Dermis microvascular lymphatic vessel endothelial cell (primary cell): ENCODE results near the gene PRR36. TPM values are rescaled to one million over a fixed set of nuclear protein-coding genes. Genes with fewer than 3 reads are reported as not detected.
A peak's percentile ranks its signal among the peaks of the same experiment; 100 is the strongest.

Experiments
- DNase-seq, 2 donors: peaks; one replicate each; pipeline versions ENCODE4 v3.0.0 to v3.0.0-alpha.2; 2010; ENCODE audit warnings: low read depth in 2 of 2
- total RNA-seq: library from RNA; depleted of rRNA; stranded (reverse); fragments of >200 nt; gene quantifications from 2 replicates; pipeline ENCODE4 v1.2.1, GENCODE V29; 2014

PRR36 gene
- total RNA-seq, 1 donor from 2014 or later: not detected

DNA sequence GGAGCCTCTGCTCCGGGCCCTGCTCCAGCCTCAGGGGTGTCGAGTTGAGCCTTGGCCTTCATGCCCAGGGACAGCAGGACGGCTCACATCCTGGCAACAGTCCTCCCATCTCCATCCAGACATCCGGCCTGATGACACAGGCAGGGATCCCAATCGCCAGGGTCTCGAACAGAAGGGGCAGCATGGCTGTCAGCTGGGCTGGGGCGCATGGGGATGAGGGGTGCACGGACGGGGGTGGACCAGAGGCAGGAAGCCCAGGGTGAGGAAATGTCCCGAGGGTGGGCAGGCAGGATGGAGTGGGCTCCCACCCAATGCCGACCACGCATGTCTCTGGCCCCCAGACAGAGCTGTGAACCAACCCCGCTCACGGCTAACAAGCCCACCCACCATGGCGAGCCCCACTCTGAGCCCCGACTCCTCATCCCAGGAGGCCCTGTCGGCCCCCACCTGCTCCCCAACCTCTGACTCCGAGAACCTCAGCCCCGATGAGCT is 28.0 kb downstream of the PRR36 start:
- no peak for DNase-seq

GRCh38 chr19:7845390-7846154 is 28.6 kb downstream of the PRR36 start:
- DNase-seq: no peak

- no peak for DNase-seq
Measured at GRCh38 chr19:7844951-7845350, 29.2 kb downstream of the PRR36 start.

DNA sequence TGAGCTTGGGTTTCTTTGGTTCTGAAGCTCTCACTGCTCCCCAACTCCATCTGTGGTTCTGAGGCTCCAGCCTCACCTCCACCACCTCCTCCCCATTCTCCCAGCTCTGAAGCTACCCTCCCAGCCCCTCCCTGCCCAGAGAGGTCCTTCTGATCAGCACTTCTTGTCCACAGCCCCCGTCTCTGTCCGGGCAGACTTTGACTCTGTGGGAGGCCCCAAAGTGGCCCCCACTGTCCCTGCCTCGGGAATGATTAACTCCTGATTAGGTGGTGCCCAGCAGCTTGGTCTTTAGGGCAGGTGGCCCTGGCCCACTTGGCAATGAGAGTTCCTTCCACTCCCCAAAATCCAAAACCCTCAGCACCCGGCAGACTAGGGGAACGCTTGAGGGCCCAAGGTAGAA is 29.8 kb downstream of the PRR36 start:
- DNase-seq: no peak

- no peak for DNase-seq
Measured at GRCh38 chr19:7843521-7843920, 30.7 kb downstream of the PRR36 start.

DNA sequence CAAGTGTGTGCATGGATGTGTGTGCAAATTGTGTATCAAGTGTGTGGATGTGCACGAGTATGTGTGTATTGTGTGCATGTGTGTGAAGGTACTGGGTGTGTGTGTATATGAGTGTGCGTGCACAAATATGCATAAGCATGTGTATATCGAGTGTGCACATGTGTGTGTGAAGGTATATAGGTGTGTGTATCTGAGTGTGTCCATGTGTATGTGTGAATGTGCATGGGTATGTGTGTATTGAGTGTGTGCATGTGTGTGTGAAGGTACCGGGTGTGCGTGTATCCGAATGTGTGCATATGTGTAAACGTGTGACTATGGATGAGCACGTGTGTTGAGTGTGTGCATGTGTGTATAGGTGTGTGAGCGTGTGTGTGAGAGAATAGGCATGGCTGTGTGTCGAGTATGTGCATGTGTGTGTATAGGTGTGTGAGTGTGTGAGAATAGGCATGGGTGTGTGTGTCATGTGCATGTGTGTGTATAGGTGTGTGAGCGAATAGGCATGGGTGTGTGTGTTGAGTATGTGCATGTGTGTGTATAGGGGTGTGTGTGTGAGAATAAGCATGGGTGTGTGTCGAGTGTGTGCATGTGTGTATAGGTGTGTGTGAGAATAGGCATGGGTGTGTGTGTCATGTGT is 31.4 kb downstream of the PRR36 start:
- DNase-seq: no peak

DNA sequence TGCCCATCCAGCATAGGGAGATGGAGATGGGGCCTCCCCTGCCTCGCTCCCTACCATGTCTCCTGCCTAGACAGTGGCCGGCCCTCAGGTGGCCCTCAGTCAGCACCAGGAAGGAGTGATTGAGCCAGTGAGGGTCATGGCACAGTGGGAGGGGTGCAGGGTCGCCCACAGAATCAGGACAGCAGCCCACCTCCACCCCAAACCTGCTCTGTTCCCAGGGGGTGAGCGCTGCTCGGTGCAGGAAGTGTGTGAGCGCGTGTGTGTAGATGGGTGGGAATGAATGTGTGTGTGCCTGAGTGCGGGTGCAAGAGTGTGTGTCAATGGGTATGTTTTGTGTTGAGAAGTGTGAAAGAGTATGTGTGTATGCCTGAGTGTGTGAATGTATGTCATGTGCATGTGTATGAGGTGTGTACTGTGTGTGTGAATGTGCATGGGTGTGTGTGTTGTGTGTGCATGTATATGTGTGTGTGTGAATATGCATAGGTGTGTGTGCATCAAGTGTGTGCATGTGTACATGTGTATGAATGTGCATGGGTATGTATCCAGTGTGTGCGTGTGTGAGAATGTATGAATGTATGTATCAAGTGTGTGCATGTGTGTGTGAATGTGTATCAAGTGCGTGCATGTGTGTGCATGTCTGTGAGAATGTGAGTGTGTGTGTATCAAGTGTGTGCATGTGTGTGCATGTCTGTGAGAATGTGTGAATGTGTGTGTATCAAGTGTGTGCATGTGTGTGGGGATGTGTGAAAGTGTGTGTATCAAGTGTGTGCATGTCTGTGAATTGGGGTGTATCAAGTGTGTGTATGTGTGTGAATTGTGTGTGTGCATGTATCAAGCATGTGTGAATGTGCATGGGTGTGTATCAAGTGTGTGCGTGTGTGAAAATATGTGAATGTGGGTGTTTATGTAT is 32.2 kb downstream of the PRR36 start:
- DNase-seq: no peak

DNA sequence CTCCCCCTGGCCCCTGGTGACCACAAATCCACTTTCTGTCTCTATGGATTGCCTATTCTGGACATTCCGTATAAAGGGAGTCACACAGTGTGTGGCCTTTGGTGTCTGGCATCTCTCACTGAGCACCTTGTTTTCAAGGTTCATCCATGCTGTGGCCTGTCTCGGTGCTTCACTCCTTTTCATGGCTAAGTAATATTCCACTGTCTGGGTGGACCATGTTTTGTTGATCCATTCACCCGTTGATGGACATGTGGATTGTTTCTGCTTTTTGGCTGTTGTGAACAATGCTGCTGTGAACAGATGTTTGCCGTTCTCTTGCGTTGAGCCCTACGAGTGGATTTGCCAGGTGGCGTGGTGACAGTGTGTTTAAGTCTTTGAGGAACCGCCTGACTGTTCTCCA is 33.6 kb downstream of the PRR36 start:
- DNase-seq: no peak

DNA sequence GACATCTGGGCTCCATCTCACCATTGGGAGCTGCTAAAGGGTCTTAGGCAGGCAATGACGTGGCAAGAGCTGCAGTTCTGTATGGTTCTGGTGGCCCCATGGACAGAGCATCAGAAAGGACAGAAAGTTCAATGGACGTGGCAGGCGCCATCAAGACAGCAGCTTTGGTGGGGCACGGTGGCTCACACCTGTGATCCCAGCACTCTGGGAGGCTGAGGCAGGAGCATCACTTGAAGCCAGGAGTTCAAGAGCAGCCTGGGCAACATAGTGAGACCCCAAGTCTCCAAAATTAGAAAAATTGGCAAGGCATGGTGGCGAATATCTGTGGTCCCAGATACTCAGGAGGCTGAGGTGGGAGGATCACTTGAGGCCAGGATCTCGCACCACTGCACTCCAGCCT is 34.7 kb downstream of the PRR36 start:
- no peak for DNase-seq

- DNase-seq: no peak
Measured at GRCh38 chr19:7833225-7834099, 40.7 kb downstream of the PRR36 start.

GRCh38 chr19:7832781-7833180 is 41.4 kb downstream of the PRR36 start:
- DNase-seq: peak in 1 of 2 donors; percentile 30

- no peak for DNase-seq
Measured at GRCh38 chr19:7832009-7832408, 42.2 kb downstream of the PRR36 start.

GRCh38 chr19:7831452-7831851 is 42.7 kb downstream of the PRR36 start:
- peak in 1 of 2 donors; percentile 36 for DNase-seq

GRCh38 chr19:7830823-7831222 is 43.4 kb downstream of the PRR36 start:
- no peak for DNase-seq

DNA sequence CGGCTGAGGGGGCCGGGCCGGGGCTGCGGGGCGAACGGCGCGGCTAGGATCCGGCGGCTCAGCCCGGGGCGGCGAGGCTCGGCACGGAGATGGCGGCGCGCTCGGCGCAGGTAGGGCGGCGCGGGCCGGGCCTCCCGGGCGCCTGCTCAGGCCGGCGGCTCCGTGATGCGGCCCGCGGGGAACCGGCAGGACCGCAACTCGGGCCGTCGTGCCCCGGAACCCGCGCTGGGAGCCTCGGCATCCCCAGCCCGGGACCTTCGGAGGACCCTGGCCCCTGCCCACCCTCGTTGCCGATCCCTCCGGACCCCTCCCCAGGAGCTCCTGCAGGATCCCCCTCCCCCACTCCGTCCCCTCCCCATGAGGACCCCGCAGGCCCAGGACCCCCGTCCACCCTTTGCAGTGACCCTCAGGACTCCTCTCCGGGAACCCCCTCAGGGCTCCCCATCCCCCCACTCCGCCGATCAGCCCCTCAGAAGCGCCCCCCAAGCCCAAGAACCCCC is 43.9 kb downstream of the PRR36 start:
- no peak for DNase-seq

GRCh38 chr19:7829561-7830271 is 44.5 kb downstream of the PRR36 start, which contains the start of gene EVI5L:
EVI5L (plus strand) TSS chr19:7830218; CDS start chr19:7846543, 16,325 bp downstream.
- peak; percentile 100 for DNase-seq

GRCh38 chr19:7829166-7829520 is 45.0 kb downstream of the PRR36 start:
- no peak for DNase-seq

DNA sequence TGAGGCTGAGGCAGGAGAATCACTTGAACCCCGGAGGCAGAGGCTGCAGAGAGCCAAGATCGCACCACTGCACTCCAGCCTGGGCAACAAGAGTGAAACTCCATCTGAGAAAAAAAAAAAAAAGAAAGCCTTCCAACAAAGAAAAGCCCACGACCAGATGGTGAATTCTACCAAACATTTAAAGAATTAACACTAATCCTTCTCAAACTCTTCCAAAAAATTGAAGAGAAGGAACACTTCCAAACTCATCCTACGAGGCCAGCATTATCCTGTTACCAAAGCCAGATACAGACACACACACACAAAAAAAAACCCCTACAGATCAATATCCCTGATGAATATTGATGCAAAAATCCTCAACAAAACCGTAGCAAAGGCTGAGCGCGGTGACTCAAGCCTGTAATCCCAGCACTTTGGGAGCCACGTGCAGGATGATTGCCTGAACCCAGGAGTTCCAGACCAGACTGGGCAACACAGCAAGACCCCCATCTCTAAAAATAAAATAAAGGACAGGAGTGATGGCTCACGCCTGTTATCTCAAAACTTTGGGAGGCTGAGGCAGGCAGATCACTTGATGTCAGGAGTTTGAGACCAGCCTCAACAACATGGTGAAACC is 50.4 kb downstream of the PRR36 start:
- DNase-seq: no peak

DNA sequence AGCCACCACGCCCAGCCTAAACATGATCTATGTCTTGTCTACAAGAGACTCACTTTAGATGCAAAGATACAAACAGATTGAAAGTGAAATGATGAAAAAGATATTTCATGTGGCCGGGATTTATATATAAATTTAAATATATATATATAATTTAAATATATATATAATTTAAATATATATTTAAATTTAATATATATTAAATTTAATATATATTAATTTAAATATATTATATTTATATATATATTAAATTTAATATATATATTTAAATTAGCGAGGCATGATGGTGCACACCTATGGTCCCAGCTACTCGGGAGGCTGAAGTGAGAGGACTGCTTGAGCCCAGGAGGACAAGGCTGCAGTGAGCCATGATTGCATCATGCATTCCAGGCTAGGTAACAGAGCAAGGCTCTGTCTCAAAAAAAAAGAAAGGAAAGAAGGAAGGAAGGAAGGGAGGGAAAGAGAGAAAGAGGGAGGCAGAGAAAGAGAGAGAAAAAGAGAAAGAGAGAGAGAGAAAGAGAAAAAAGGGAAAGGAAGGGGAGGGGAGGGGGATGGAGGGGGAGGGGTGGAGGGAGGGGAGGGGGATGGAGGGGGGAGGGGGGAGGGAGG is 51.2 kb downstream of the PRR36 start:
- no peak for DNase-seq
